PC-3 (cell line): ENCODE measurements around the gene MMP10. TPM values are rescaled to one million over a fixed set of nuclear protein-coding genes. Genes with fewer than 3 reads are reported as not detected.

ENCODE experiments used
- ATAC-seq: fragments of 200-7000 bp; cut with Tn5 transposase; 2 replicates; pipeline ENCODE4 v1.9.1; 2020; ENCODE audit warnings: mild to moderate bottlenecking, moderate library complexity
- BruUV-seq: library from RNA; stranded (reverse); fragments of 400-500 nt; replicated peaks from 2 replicates; lab custom pipeline; 2021; lab: Mats Ljungman, UMichigan
- CTCF ChIA-PET: fragments of 300-600 bp; sonication (Branson Sonifier 250); formaldehyde crosslinking; loops from one replicate; lab custom pipeline; 2022; ENCODE audit warnings: antibody characterized with exemption; lab: Charles Lee
- POLR2A ChIA-PET: fragments of 300-600 bp; sonication (Branson Sonifier 250); formaldehyde crosslinking; loops from one replicate; lab custom pipeline; 2022; ENCODE audit warnings: antibody characterized with exemption; ENCODE audit not compliant: unreplicated experiment; lab: Charles Lee
- DNase-seq: peaks from one replicate; pipeline ENCODE4 v3.0.0-alpha.2; 2015
- H2AFZ ChIP-seq: fragments of 300-600 bp; sonication (generic); 2 replicates; pipeline ENCODE4 v1.6.0; 2016; ENCODE audit warnings: antibody characterized with exemption, low read length
- H3F3A ChIP-seq: fragments of 300-600 bp; sonication (generic); one replicate; pipeline ENCODE4 v1.6.0; 2017; ENCODE audit warnings: antibody characterized with exemption, low read length, control low read depth, mild to moderate bottlenecking; ENCODE audit not compliant: unreplicated experiment
- H3K27ac ChIP-seq: fragments of 300-600 bp; sonication (generic); 2 replicates; pipeline ENCODE4 v1.5.1; 2016; ENCODE audit warnings: mild to moderate bottlenecking, low read length
- H3K27me3 ChIP-seq: fragments of 300-600 bp; sonication (generic); 2 replicates; pipeline ENCODE4 v1.6.1; 2016; ENCODE audit warnings: low read length, mixed read lengths
- H3K36me3 ChIP-seq: fragments of 300-600 bp; sonication (generic); 2 replicates; pipeline ENCODE4 v1.6.1; 2016; ENCODE audit warnings: low read depth, mixed run types, low read length, mixed read lengths
- H3K4me1 ChIP-seq: fragments of 300-600 bp; sonication (generic); 2 replicates; pipeline ENCODE4 v1.5.1; 2016; ENCODE audit warnings: low read length; ENCODE audit not compliant: insufficient read depth
- H3K4me2 ChIP-seq: fragments of 300-600 bp; sonication (generic); 2 replicates; pipeline ENCODE4 v1.6.0; 2016; ENCODE audit warnings: low read length
- H3K4me3 ChIP-seq: fragments of 300-600 bp; sonication (generic); 2 replicates; pipeline ENCODE4 v1.5.1; 2016; ENCODE audit warnings: mild to moderate bottlenecking, low read length, mixed read lengths
- H3K79me2 ChIP-seq: fragments of 300-600 bp; sonication (generic); 2 replicates; pipeline ENCODE4 v1.6.1; 2017; ENCODE audit warnings: low read length, mixed read lengths
- H3K9ac ChIP-seq: fragments of 300-600 bp; sonication (generic); 2 replicates; pipeline ENCODE4 v1.6.0; 2016; ENCODE audit warnings: mild to moderate bottlenecking, low read length
- H3K9me2 ChIP-seq: fragments of 300-600 bp; sonication (generic); replicated peaks from 2 replicates; pipeline ENCODE4 v1.6.1; 2016; ENCODE audit warnings: mixed run types, low read length, mixed read lengths
- H3K9me3 ChIP-seq: fragments of 300-600 bp; sonication (generic); 2 replicates; pipeline ENCODE4 v1.6.1; 2016; ENCODE audit warnings: low read length, mixed read lengths
- H4K20me1 ChIP-seq: fragments of 300-600 bp; sonication (generic); 2 replicates; pipeline ENCODE4 v1.6.1; 2016; ENCODE audit warnings: low read length, mixed read lengths
- EZH2 ChIP-seq: fragments of 300-600 bp; sonication (generic); IDR thresholded peaks from one replicate; pipeline ENCODE4 v1.6.1; 2017; ENCODE audit warnings: antibody characterized with exemption, mild to moderate bottlenecking, low read length; ENCODE audit not compliant: unreplicated experiment
- EZH2phosphoT487 ChIP-seq: fragments of 300-600 bp; sonication (generic); IDR thresholded peaks from 2 replicates; pipeline ENCODE4 v1.6.1; 2018; ENCODE audit warnings: mild to moderate bottlenecking, antibody characterized with exemption, low read length, borderline replicate concordance
- intact Hi-C: fragments of 100-400 bp; cut with micrococcal nuclease; formaldehyde crosslinking; loops from 2 replicates; pipeline ENCODE4 v1.9.0; 2023
- total RNA-seq: library from RNA; depleted of rRNA; stranded (reverse); fragments of >200 nt; gene quantifications from 2 replicates; pipeline ENCODE4 v1.2.3, GENCODE V29; 2014
- TF ChIP-seq, protein P1 (sequence below): fragments of 300-600 bp; sonication (generic); conservative IDR thresholded peaks from 2 replicates; pipeline ENCODE4 v1.5.1; 2017; ENCODE audit warnings: antibody characterized with exemption, low read depth, mild to moderate bottlenecking, low read length

MMP10 gene
- total RNA-seq, 1 experiment from 2014 or later: 0.07 TPM

DNA sequence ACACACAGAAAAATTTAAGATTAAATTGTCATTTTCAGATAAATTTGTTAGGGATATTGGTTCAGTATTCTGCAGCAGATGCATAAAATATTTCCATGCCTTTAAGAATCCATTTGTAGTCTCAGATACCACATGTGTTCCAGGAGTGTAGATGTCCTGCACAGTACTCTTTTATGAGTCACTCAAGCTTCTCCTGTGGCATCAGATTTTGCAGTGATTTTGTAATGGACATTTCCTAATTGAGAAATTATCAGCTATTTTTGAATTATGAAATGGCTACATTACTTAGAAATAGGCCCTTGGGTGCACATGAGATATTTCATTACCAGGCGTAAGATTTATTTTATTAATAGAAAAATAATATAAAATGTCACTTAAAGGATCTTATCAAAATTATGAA lies 44.1 kb upstream of the MMP10 start:
- no peak overlapping the region for H3K27ac ChIP-seq
- ChIA-PET CTCF (no interaction called here), POLR2A (no interaction called here)
- no peaks in the 10 kb centered on the region for H4K20me1 ChIP-seq
- no peaks in the 10 kb centered on the region for H3K9me2 ChIP-seq
- H3K27me3 ChIP-seq: no peaks in the 10 kb centered on the region
- no peak overlapping the region for H3K4me2 ChIP-seq
- DNase-seq: no peak
- intact Hi-C loops: no loop called here
- no peaks in the 10 kb centered on the region for H3K79me2 ChIP-seq
- H2AFZ ChIP-seq: no peak overlapping the region
- H3K9ac ChIP-seq: no peak overlapping the region
- H3K9me3 ChIP-seq: 0 out of 2 replicates have a peak, but pooled peaks cover 6% of the 10 kb centered on the region
- no peak overlapping the region for H3K4me3 ChIP-seq
- H3F3A ChIP-seq: no peaks in the 10 kb centered on the region
- no peaks in the 10 kb centered on the region for H3K36me3 ChIP-seq
- TF ChIP-seq, protein P1, sequence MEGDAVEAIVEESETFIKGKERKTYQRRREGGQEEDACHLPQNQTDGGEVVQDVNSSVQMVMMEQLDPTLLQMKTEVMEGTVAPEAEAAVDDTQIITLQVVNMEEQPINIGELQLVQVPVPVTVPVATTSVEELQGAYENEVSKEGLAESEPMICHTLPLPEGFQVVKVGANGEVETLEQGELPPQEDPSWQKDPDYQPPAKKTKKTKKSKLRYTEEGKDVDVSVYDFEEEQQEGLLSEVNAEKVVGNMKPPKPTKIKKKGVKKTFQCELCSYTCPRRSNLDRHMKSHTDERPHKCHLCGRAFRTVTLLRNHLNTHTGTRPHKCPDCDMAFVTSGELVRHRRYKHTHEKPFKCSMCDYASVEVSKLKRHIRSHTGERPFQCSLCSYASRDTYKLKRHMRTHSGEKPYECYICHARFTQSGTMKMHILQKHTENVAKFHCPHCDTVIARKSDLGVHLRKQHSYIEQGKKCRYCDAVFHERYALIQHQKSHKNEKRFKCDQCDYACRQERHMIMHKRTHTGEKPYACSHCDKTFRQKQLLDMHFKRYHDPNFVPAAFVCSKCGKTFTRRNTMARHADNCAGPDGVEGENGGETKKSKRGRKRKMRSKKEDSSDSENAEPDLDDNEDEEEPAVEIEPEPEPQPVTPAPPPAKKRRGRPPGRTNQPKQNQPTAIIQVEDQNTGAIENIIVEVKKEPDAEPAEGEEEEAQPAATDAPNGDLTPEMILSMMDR: no peak
- TF ChIP-seq EZH2 (no peak), EZH2phosphoT487 (no peak)
- ATAC-seq: no peak
- no TSS peak for BruUV-seq
- no peaks in the 10 kb centered on the region for H3K4me1 ChIP-seq

DNA sequence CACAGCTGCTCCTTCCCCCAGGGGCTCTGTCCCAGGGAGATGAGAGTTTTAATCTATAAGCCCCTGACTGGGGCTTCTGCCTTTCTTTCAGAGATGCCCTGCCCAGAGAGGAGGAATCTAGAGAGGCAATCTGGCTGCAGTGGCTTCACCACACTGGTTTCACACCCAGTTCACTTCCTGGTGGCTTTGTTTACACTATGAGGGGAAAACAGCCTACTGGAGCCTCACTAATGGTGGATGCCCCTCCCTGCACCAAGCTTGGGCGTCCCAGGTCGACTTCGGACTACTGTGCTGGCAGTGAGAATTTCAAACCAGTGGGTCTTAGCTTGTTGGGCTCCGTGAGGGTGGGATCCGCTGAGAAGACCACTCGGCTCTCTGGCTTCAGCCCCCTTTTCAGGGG lies 39.1 kb upstream of the MMP10 start:
- Histone ChIP-seq H3K27ac (no peak overlapping the region), H3K4me1 (no peaks in the 10 kb centered on the region), H3F3A (no peaks in the 10 kb centered on the region), H3K4me2 (no peak overlapping the region), H4K20me1 (no peaks in the 10 kb centered on the region), H3K27me3 (no peaks in the 10 kb centered on the region), H3K36me3 (no peaks in the 10 kb centered on the region), H3K4me3 (no peak overlapping the region), H3K79me2 (no peaks in the 10 kb centered on the region), H2AFZ (no peak overlapping the region), H3K9ac (no peak overlapping the region), H3K9me2 (no peaks in the 10 kb centered on the region), H3K9me3 (0 out of 2 replicates have a peak, but pooled peaks cover 6% of the 10 kb centered on the region)
- ChIA-PET CTCF (no interaction called here), POLR2A (no interaction called here)
- ATAC-seq: no peak
- intact Hi-C loops: no loop called here
- BruUV-seq: no TSS peak
- TF ChIP-seq, protein P1: no peak
- DNase-seq: no peak

DNA sequence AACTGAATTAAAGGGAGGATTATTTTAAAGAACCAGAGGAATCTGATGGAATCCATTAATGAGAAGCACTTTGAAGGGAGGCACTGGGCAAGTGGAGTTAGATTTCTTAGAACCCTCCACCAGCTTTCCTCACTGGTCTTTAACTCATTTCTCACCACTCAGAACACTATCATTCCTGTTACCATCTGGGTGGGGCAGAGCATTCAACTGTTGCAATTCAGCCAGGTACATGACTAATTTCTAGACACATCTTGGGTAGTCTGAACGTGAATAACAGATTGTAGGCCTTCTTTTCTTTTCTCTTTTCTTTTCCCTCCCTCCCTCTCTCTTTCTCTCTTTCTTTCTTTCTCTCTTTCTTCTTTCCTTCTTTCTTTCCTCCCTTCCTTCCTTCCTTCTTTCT lies 33.1 kb upstream of the MMP10 start:
- H3K27ac ChIP-seq: no peak overlapping the region
- POLR2A ChIA-PET: no interaction called here
- no peak for DNase-seq

More for the DNA sequence above, 33.1 kb upstream of the MMP10 start:
- no peak overlapping the region for H3K4me3 ChIP-seq
- H3K79me2 ChIP-seq: no peaks in the 10 kb centered on the region
- H3K9me2 ChIP-seq: no peaks in the 10 kb centered on the region
- no peak overlapping the region for H3K9ac ChIP-seq
- no peaks in the 10 kb centered on the region for H4K20me1 ChIP-seq
- no peaks in the 10 kb centered on the region for H3K36me3 ChIP-seq
- no peak overlapping the region for H3K4me2 ChIP-seq
- H3K27me3 ChIP-seq: no peaks in the 10 kb centered on the region
- no peak overlapping the region for H2AFZ ChIP-seq
- H3K9me3 ChIP-seq: no peaks in the 10 kb centered on the region
- H3K4me1 ChIP-seq: 0 out of 2 replicates have a peak, but pooled peaks cover 5% of the 10 kb centered on the region
- BruUV-seq: no TSS peak
- intact Hi-C loops: no loop called here
- ATAC-seq: no peak
- TF ChIP-seq EZH2phosphoT487: no peak
- CTCF ChIA-PET: no interaction called here
- H3F3A ChIP-seq: no peaks in the 10 kb centered on the region
